Measurements from ENCODE around the gene SHLD1. TPM values are rescaled to one million over a fixed set of nuclear protein-coding genes. Genes with fewer than 3 reads are reported as not detected.

SHLD1 gene
- total RNA-seq, 1 experiment from 2014 or later, result 6.7 TPM

DNA sequence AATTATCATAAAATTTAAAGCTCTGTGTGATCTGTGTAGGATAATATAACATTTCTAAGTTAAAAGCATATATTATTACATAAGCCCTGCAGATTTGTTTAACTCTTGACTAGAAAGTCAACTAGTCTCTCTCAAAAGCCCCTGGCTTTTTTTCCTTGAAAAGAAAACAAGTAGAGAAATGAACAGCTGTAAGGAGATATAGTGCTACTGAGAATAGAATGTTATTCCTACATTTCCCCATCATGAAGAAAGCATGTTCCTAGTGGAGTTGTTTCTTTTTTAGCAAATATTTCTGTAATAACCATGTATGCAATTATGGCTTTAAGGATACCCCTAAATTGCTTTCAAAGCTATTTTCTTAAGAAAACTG lies 37.6 kb downstream of the SHLD1 start:
- Histone ChIP-seq H3K14ac (ENCODE audit: insufficient read depth, low read length) (no peak overlapping the region), H3K56ac (ENCODE audit: insufficient read length, low read depth, low read length) (no peak overlapping the region), H2AFZ (ENCODE audit: low read length) (no peak overlapping the region), H2BK20ac (ENCODE audit: low read depth, low read length, poor library complexity, severe bottlenecking) (no peak overlapping the region), H4K91ac (ENCODE audit: insufficient read length, low read depth, low read length) (no peak overlapping the region), H3K27ac (ENCODE audit: insufficient read length, low read depth, low read length) (no peak overlapping the region), H3K27me3 (ENCODE audit: insufficient read depth, low read length) (no peaks in the 10 kb centered on the region), H2BK15ac (ENCODE audit: low read depth, low read length) (no peak overlapping the region), H3K79me1 (ENCODE audit: insufficient read depth, low read depth, low read length, poor library complexity, severe bottlenecking) (no peaks in the 10 kb centered on the region), H3K9ac (ENCODE audit: extremely low read depth, insufficient read length, low read length) (no peak overlapping the region), H4K8ac (replicated peaks; ENCODE audit: insufficient read length, low read depth, low read length) (no peak overlapping the region), H2AK5ac (ENCODE audit: insufficient read length, low read length) (no peak overlapping the region), H3K4ac (ENCODE audit: low read depth, low read length) (no peak overlapping the region), H3K23me2 (ENCODE audit: insufficient read length, low read depth, low read length, poor library complexity, severe bottlenecking) (no peaks in the 10 kb centered on the region), H3K4me1 (ENCODE audit: insufficient read depth, low read length) (no peaks in the 10 kb centered on the region; the same call in 1 of the 2 replicates), H2BK5ac (ENCODE audit: insufficient read length, low read length) (no peak overlapping the region), H3K79me2 (ENCODE audit: insufficient read depth, low read length) (no peaks in the 10 kb centered on the region), H3K4me2 (ENCODE audit: insufficient read depth, insufficient read length, low read length) (no peak overlapping the region), H3K23ac (ENCODE audit: insufficient read length, low read depth, low read length) (no peak overlapping the region), H2BK120ac (ENCODE audit: low read depth, low read length, poor library complexity, severe bottlenecking) (no peak overlapping the region), H3K18ac (ENCODE audit: insufficient read length, low read depth, low read length) (no peak overlapping the region), H3K9me3 (ENCODE audit: control insufficient read depth, low read depth, low read length) (no peaks in the 10 kb centered on the region), H2BK12ac (ENCODE audit: insufficient read length, low read depth, low read length) (no peak overlapping the region), H4K20me1 (ENCODE audit: control insufficient read depth, insufficient read depth, insufficient read length) (no peaks in the 10 kb centered on the region), H3T11ph (ENCODE audit: low read length) (no peak overlapping the region), H4K5ac (ENCODE audit: insufficient read length, low read depth, low read length) (no peak overlapping the region)
- Mint-ChIP-seq H3K36me3 (ENCODE audit: insufficient read depth in 1 of 3, low read depth in 3 of 3) (peaks cover 0 to 14% (median 13%) of the 10 kb centered on the region in 3 experiments; a peak in 3 of 7 replicates), H3K4me3 (no peak overlapping the region), H3K4me1 (peaks cover 11 to 13% of the 10 kb centered on the region in 2 experiments), H3K27me3 (ENCODE audit: low read depth) (no peaks in the 10 kb centered on the region), H3K9me3 (no peaks in the 10 kb centered on the region), H3K27ac (no peak overlapping the region; a peak in 1 of 7 replicates)
- no peak for DNase-seq
- TF ChIP-seq, protein P1, sequence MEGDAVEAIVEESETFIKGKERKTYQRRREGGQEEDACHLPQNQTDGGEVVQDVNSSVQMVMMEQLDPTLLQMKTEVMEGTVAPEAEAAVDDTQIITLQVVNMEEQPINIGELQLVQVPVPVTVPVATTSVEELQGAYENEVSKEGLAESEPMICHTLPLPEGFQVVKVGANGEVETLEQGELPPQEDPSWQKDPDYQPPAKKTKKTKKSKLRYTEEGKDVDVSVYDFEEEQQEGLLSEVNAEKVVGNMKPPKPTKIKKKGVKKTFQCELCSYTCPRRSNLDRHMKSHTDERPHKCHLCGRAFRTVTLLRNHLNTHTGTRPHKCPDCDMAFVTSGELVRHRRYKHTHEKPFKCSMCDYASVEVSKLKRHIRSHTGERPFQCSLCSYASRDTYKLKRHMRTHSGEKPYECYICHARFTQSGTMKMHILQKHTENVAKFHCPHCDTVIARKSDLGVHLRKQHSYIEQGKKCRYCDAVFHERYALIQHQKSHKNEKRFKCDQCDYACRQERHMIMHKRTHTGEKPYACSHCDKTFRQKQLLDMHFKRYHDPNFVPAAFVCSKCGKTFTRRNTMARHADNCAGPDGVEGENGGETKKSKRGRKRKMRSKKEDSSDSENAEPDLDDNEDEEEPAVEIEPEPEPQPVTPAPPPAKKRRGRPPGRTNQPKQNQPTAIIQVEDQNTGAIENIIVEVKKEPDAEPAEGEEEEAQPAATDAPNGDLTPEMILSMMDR (conservative IDR thresholded peaks at IDR 0.05), result no peak

All from H9 (cell line).